Measurements from ENCODE around the gene PGPEP1.

Gene PGPEP1

GRCh38 chr19:18297308-18297707 is 43.1 kb upstream of the PGPEP1 start:
- Histone ChIP-seq H3K27me3 (no peaks in the 10 kb centered on the region), H3K9ac (no peak overlapping the region), H3K9me3 (no peaks in the 10 kb centered on the region), H3K4me3 (no peak overlapping the region), H3K4me2 (no peak overlapping the region), H4K20me1 (no peaks in the 10 kb centered on the region), H3K27ac (no peak overlapping the region), H3K36me3 (no peaks in the 10 kb centered on the region), H3K4me1 (peaks cover 44% of the 10 kb centered on the region)
- no peak for TF ChIP-seq Cebpa-rat (IDR thresholded peaks at IDR 0.05)

- H3K27ac ChIP-seq = no peak overlapping the region
- no peaks in the 10 kb centered on the region for H4K20me1 ChIP-seq
- H3K9me3 ChIP-seq = no peaks in the 10 kb centered on the region
- no peak overlapping the region for H3K4me2 ChIP-seq
- H3K36me3 ChIP-seq = no peaks in the 10 kb centered on the region
- H3K9ac ChIP-seq = no peak overlapping the region
- TF ChIP-seq Cebpa-rat (IDR thresholded peaks at IDR 0.05) = no peak
- no peak overlapping the region for H3K4me3 ChIP-seq
- H3K4me1 ChIP-seq = peaks cover 48% of the 10 kb centered on the region
- H3K27me3 ChIP-seq = no peaks in the 10 kb centered on the region
These were observed 41.8 kb upstream of the PGPEP1 start for GRCh38 chr19:18298601-18299000.

- no peak overlapping the region for H3K4me2 ChIP-seq
- H3K4me1 ChIP-seq = peaks cover 48% of the 10 kb centered on the region
- H3K27ac ChIP-seq = no peak overlapping the region
- no peak for TF ChIP-seq Cebpa-rat (IDR thresholded peaks at IDR 0.05)
- H3K27me3 ChIP-seq = no peaks in the 10 kb centered on the region
- no peaks in the 10 kb centered on the region for H3K9me3 ChIP-seq
- H3K36me3 ChIP-seq = no peaks in the 10 kb centered on the region
- H3K4me3 ChIP-seq = no peak overlapping the region
- no peak overlapping the region for H3K9ac ChIP-seq
- H4K20me1 ChIP-seq = no peaks in the 10 kb centered on the region
These were observed 40.7 kb upstream of the PGPEP1 start for GRCh38 chr19:18299654-18300053.

DNA sequence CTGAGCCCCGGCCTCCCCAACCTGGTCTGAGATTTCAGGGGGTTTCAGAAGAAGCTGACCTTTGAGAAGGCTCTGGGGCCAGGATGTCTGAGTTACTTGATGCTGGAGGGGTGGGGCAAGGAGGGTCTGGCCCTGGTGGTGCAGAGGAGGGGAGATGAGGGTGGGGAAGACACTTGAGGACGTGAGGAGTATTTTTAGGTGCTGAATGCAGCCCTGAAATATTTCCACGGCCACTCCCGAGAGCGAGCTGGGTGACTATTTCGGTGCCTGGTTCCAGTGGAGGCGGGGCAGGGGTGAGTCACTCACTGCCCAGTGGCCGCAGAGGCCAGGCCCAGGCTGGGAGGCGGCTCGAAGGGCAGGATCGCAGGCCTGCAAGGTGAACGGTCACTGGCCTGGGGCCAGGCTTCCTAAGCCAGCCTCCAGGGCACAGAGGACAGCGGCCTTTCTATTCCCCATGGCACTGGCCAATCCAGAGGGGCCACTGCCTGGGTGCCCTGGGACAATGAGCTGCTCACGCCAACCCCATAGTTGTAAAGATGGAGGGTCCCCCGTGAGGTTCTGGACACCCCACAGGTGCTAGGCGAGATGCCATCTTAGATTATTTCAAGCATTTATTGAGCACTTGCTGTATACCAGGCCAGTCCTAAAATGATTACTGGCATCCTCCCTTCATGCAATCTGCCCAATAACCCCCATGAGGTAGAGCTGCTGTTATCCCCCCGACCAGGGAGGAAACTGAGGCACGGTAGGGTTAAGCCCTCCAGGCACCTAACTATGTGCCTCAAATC is 39.3 kb upstream of the PGPEP1 start:
- peak overlapping the region; percentile 95; the same call in 1 of the 2 replicates for H3K27ac ChIP-seq
- H4K20me1 ChIP-seq = no peaks in the 10 kb centered on the region
- TF ChIP-seq Cebpa-rat (IDR thresholded peaks at IDR 0.05) = no peak
- no peak overlapping the region for H3K9ac ChIP-seq
- peaks cover 63% of the 10 kb centered on the region for H3K4me1 ChIP-seq
- no peaks in the 10 kb centered on the region for H3K9me3 ChIP-seq
- H3K36me3 ChIP-seq = no peaks in the 10 kb centered on the region
- no peak overlapping the region for H3K4me2 ChIP-seq
- H3K27me3 ChIP-seq = no peaks in the 10 kb centered on the region
- no peak overlapping the region for H3K4me3 ChIP-seq

GRCh38 chr19:18301718-18302111 is 38.7 kb upstream of the PGPEP1 start:
- Histone ChIP-seq H3K4me2 (peak overlapping the region; percentile 98), H3K4me3 (no peak overlapping the region)

GRCh38 chr19:18304208-18304457 is 36.3 kb upstream of the PGPEP1 start:
- Histone ChIP-seq H3K4me3 (peak overlapping the region; percentile 64), H3K4me2 (peak overlapping the region; percentile 98), H3K27ac (peak overlapping the region; percentile 95)

More at GRCh38 chr19:18301718-18302111, 38.7 kb upstream of the PGPEP1 start:
- no peaks in the 10 kb centered on the region for H3K9me3 ChIP-seq
- H3K27ac ChIP-seq = peak overlapping the region; percentile 95; the same call in 1 of the 2 replicates
- H3K36me3 ChIP-seq = no peaks in the 10 kb centered on the region
- TF ChIP-seq Cebpa-rat (IDR thresholded peaks at IDR 0.05) = no peak
- H3K9ac ChIP-seq = no peak overlapping the region
- no peaks in the 10 kb centered on the region for H3K27me3 ChIP-seq
- H3K4me1 ChIP-seq = peaks cover 69% of the 10 kb centered on the region
- no peaks in the 10 kb centered on the region for H4K20me1 ChIP-seq

GRCh38 chr19:18304458-18305310 is 35.7 kb upstream of the PGPEP1 start:
- H3K36me3 ChIP-seq = peaks cover 19% of the 10 kb centered on the region
- peak overlapping the region; percentile 64 for H3K4me3 ChIP-seq
- peak overlapping the region; percentile 88 for H3K9ac ChIP-seq
- peak overlapping the region; percentile 98 for H3K4me2 ChIP-seq
- no peaks in the 10 kb centered on the region for H3K27me3 ChIP-seq
- H3K27ac ChIP-seq = peak overlapping the region; percentile 95
- H3K4me1 ChIP-seq = peaks cover 88% of the 10 kb centered on the region
- H3K9me3 ChIP-seq = no peaks in the 10 kb centered on the region
- no peak for TF ChIP-seq Cebpa-rat (IDR thresholded peaks at IDR 0.05)
- no peaks in the 10 kb centered on the region for H4K20me1 ChIP-seq

More at GRCh38 chr19:18304208-18304457, 36.3 kb upstream of the PGPEP1 start:
- H3K36me3 ChIP-seq = peaks cover 13% of the 10 kb centered on the region
- peak overlapping the region; percentile 88 for H3K9ac ChIP-seq
- H3K9me3 ChIP-seq = no peaks in the 10 kb centered on the region
- TF ChIP-seq Cebpa-rat (IDR thresholded peaks at IDR 0.05) = no peak
- H4K20me1 ChIP-seq = no peaks in the 10 kb centered on the region
- no peaks in the 10 kb centered on the region for H3K27me3 ChIP-seq
- H3K4me1 ChIP-seq = peaks cover 88% of the 10 kb centered on the region

DNA sequence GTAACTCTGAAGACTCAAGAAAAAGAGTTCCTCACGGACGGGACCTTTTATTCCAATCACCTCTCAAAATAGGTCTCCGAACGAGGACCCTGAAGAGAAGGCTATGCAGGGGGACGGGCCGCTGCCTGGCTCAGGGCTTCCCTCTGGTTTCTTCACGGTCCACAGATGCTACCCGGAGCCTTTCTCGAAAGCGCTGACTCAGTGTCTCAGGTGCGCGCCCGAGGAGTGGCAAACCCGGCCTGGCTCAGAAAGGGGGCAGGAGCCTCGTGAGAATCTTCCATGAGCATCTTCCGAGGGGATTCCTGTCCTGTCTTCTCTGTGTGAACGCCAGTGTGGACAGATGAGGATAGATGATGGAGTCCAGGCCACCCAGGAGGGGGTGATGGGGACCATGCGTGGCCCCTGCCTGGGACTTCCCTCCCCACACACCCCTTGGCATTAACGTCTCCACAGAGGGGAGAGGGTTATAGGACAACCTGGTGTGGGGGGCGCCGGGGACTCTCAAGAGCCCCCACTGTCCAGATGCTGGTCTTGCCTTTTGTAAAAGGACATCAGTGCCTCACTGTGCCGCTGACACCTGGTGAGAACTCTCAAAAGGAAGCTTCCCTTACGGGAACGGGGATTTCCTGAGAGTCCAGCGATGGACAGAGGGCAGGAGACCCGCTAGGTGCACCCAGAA is 34.0 kb upstream of the PGPEP1 start:
- Histone ChIP-seq H3K36me3 (peaks cover 35% of the 10 kb centered on the region), H3K4me2 (peak overlapping the region; percentile 98), H4K20me1 (no peaks in the 10 kb centered on the region; the same call in 1 of the 2 replicates), H3K27ac (peak overlapping the region; percentile 95), H3K27me3 (no peaks in the 10 kb centered on the region), H3K4me1 (peaks cover 86% of the 10 kb centered on the region), H3K9me3 (no peaks in the 10 kb centered on the region), H3K9ac (peak overlapping the region; percentile 88), H3K4me3 (peak overlapping the region; percentile 64)
- TF ChIP-seq Cebpa-rat (IDR thresholded peaks at IDR 0.05) = no peak

DNA sequence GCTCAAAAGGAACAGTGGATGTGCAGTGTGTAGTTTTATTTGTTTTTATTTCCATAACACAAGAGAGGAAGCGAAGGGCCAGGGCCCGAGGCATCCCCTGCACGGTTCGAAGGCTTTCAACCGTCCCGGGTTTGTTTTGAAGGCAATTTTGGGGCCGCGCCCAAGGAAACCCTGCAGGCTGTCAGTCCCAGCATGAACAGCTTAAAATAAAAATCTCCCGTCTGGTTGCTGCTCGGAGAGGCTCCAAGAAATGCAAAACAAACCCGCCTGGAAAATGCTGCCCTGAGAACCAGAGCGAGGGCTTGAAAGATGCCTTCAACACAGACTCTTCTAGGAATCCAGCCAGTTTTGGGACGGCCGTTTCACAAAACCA is 33.5 kb upstream of the PGPEP1 start:
- Histone ChIP-seq H3K4me3 (peak overlapping the region; percentile 64), H3K27ac (peak overlapping the region; percentile 95), H3K9me3 (no peaks in the 10 kb centered on the region), H3K4me1 (peaks cover 82% of the 10 kb centered on the region), H3K9ac (peak overlapping the region; percentile 88), H4K20me1 (no peaks in the 10 kb centered on the region; the same call in 1 of the 2 replicates), H3K27me3 (no peaks in the 10 kb centered on the region), H3K4me2 (peak overlapping the region; percentile 98), H3K36me3 (peaks cover 41% of the 10 kb centered on the region)
- TF ChIP-seq Cebpa-rat (IDR thresholded peaks at IDR 0.05) = no peak
